GM21390 (cell line): ENCODE results near the gene HOXB5.

Source experiments
- ATAC-seq: cut with Tn5 transposase; IDR thresholded peaks from one replicate; pipeline ENCODE4 v1.9.1; 2021; ENCODE audit not compliant: unreplicated experiment

HOXB5 gene

DNA sequence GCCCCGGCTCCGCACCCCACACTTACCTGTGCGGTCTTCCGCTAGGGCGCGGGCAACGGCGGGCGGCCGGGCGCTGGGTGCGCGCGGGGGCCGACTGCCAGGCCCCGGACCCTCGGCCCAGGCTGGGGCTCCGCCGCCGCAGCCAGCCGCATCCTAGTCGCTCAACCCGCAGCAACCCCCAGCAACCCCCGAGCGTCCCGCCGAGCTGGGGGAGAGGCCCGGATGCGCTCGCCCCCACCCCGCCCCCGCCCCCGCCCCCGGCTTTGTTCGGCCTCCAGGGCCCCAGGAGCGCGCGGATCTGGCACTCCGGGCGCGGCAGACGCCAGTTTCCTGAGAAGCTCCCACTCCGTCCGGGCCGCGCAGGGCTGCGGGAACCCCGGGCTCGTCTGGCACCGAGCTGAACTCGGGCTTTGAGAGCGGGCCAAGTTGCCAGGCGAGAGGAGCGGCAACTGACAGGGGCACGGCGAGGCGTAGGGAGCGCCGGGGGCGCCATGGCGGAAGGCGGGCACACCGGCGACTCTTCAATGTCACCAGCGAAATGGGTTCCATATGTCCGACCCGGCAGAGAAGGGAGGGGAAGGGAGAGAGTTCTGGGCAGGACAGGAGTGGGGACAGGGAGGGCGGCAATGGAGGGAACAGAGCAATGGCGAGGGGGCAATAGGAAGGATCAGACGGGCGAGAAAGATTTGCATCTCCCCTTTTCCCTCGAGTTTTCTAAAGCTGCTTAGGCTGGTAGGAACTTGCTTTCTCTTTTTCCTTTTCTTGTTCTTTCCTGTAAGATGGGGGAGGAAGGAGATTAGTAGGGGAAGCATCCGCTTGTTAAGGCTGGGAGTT, 29.2 kb downstream of the HOXB5 start:
- ATAC-seq: no peak

DNA sequence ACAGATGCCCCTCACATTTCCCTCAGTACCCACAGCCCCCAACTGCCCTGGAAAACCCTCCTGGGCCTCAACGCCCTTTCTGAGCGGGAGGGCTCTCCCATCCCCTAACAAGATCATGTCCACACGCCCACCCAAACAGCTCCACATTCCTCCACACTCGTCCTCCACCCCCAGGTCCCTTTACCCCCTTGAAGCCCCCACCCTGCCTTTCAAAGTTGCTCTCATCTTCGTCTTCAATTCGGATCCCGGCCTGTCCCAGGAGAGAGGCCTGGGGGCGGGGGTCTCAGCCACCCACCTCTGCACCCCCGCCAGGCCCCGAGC, 29.8 kb downstream of the HOXB5 start:
- no peak for ATAC-seq

- ATAC-seq: no peak
These were observed 30.2 kb downstream of the HOXB5 start for GRCh38 chr17:48563385-48563838.

DNA sequence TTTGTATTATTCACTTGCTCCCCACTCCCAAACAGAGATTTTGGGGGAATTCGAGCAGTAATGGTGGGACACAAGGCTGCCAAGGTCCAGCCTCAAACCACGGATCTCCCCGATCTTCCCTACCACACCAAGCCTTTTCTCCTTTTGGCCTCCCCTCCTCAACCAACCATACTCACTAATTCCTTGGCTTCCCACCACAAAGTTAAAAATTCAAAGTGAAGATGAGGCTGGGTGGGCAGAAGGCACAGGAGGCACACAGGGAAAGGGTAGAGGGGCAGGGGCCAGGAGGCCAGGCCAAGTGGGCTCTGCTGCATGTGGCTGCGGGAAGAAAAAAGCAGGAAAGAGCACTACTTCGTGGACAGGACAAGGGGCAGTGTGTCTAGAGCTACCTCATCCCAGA, 30.6 kb downstream of the HOXB5 start:
- ATAC-seq: no peak

DNA sequence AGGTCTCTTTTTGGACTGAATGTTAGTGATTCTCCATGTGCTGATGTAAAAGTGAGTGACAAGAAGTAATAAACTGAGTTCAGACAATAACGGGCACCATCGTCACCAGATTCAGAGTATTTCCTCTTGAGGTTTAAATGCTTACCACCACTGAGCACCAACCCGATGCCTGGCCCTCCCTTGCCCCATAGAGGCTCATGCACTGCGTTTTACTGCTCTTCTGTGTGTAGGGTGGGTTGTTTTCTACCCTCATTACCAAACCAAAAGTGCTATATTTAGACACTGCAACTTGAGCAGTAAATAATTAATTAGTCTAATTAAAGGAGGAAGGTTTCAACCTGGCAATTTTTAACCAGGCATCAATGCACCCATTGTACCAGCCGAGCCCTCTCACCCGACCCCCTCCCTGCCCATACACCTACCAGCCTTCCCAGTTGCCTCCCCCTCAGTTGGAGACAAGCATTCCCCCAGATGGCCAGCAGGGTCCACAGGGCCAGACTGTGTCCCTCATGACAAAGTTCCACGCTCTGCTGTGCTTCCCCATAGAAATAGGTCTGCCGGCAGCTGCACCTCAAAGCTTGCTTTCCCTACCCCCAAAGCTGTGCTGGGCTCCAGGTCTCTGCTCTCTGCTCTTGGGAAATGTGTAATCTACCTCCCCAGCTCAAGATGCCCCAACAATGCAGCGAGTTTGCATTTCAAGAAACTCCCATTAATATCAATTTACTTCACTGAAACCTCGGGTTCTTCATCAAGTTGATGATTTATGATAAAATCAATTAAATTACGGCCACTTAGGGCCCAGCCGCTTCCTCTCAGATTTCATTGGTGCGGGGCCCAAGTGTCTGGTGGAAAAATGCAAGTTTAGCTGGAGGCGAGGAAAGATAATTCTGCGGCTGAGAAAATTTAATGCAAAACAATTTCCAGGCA, 31.4 kb downstream of the HOXB5 start:
- no peak for ATAC-seq

DNA sequence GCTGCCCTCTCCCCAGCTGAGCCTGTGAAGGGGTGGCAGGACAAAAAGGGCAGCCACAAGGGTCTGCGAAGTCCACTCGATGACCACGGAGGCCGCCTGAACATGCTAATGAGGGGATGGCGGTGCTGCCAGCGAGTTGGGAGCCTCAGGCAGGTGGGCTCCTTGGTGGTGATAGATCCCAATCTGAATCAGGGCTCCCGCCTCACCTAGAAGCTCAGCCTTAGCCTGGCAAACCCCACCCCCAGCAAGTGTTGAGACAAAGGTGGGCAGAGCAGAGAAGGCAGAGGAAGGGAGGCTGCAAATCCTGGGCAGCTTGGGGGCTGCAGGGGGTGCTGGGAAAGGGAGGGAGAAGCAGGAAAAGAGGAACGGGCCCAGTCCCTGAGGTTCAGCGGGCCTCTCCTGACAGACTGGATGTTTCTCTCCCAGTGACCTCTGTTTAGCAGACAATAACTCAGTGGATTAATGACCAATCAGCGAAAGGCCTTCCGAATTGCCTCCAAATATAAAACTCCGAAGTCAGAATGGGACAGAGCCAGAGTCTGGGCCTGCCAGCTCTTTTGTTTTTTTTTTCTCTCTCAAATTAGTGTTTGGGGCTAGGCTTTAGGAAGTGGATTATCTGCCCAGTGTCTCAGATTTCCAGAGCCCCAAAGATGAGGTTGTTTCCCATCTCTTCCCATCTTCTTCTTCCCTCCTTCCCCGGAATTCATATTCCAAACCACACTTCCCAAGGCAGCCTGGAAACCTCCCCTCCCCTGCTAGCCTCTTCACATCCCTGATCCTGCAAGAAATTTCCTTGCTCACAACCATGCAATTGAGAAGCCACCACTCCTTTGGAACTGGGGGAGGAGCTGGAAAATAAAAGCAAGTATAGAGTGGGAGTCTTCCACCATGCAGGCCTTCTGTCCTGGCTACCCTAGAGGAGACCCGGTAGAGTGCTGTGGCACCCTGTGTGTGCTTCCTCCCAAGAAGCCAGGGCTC, 33.5 kb downstream of the HOXB5 start:
- no peak for ATAC-seq

DNA sequence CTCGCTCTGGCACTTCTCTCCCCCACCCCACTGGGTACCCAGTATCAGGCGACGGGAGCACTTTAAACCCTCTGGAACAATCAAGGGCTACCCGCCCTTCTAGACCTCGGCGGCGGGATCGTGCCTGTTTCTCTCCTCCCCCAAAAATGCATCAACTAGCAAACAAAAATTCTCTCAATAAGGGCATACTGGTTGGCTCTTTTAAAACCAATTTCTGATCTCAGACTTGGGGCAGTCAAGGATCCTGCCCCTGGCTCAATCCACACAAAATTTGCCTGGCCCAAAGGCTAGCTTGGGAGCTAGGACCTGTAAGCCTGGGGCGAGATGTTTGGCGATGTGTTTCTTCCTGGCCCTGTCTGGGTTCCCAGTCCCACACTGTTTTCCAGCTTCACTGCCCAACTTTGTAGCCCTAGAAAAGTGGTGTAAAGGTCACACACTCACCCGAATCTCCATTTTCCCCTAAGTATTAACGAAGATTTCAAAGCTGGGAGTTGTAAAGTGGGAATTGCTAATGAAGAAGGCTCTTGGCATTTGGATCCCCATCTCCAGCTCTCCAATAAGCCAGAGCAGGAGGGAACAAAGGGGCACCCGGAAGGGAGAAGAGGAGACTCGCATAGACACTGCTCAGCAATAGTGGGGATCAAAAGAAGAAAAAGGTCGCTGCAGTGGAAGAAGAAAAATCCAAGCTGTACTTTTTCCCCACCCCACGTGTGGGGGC, 34.3 kb downstream of the HOXB5 start:
- no peak for ATAC-seq

GRCh38 chr17:48558831-48559121, 34.8 kb downstream of the HOXB5 start:
- ATAC-seq: no peak

DNA sequence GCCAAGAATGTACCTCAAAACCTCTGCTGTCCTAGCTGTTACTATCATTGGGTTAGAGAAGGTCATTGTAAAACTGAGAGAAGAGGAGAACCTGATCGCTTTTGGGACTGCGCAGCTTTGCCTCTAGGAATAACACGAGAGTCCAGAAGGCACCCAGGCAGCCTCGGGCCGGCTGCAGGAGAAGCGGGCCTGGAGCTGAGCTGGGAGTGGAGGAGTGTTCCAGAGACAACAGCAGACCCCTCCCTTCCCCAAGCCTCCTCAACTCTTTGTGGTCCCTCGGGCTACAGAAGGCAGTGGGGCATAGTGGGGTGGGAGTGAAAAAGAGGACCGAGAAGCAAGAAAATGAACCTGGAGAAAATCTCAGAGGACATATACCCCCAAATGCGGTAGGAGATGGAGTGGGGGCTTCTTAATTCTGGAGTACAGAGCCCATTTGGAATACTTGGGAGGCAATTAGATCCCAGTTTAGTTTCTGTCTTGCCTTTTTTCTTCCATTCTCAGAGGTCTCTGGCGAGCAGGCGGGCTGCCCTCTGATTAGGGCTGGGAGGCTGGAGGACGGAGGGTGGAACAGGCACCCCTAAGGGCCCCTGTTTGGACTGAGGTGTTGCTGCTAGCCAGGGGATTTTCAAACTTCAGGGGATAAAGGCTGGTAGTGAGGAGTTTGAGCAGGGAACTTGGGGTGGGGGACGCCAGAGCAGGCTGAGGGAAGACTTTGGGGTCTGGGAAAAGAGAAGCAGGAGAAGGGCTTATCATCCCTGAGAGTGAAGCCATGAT, 35.3 kb downstream of the HOXB5 start:
- ATAC-seq: no peak

DNA sequence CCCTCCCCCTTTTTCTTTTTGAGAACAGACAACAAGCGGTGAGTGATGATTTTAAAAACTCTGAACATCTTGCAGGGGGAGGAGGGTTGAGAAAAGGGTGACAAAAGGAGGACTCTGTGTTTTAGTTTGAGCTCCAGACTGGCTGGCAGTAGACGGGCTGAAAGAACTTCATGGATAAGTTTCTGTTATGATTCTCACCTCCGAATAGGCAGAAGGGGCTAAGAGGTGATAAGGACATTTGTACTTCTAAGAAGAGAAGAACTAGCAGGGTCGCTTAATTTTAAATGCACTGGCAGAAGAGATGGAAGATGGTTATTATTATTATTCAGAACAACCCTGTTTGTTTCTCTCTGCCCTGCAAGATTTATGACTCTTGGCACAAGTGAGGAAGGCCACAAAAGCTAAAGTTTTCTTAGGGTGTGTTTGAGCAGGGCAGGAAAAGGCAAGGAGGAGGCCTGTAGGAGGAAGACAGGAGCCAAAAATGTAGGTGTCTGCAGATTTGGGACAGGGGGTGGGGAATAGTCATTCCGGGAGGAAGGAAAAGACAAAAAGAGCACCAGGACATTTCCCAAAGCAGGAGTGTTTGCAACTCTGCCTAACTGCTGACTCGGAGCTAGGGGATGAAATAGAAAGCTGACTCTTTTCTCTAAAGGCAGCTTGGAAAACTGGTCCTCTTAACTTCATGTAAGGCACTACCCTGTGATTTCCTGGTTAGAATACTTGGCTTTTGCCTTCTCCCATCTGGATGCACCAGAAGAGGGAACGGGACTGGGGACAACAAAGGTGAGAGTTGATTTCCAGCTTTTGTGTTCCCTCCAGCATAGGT, 36.8 kb downstream of the HOXB5 start:
- ATAC-seq: no peak

DNA sequence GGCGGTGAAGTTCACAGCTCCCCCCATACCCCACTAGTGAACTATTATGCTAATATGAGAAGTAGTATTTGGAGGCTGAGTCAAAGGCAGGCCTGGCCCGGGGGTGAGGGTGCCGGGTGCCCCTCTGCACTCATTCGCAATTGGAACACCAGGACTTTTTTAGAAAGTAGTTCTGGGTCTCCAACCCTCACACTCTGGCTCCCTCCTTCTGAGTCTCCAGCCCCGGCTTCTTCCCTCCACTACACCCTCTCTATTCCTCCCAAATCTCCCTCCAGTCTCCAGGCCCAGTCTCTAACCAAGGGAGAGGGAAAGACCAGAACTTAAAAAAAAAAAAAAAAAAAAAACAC, 37.4 kb downstream of the HOXB5 start:
- ATAC-seq: no peak

DNA sequence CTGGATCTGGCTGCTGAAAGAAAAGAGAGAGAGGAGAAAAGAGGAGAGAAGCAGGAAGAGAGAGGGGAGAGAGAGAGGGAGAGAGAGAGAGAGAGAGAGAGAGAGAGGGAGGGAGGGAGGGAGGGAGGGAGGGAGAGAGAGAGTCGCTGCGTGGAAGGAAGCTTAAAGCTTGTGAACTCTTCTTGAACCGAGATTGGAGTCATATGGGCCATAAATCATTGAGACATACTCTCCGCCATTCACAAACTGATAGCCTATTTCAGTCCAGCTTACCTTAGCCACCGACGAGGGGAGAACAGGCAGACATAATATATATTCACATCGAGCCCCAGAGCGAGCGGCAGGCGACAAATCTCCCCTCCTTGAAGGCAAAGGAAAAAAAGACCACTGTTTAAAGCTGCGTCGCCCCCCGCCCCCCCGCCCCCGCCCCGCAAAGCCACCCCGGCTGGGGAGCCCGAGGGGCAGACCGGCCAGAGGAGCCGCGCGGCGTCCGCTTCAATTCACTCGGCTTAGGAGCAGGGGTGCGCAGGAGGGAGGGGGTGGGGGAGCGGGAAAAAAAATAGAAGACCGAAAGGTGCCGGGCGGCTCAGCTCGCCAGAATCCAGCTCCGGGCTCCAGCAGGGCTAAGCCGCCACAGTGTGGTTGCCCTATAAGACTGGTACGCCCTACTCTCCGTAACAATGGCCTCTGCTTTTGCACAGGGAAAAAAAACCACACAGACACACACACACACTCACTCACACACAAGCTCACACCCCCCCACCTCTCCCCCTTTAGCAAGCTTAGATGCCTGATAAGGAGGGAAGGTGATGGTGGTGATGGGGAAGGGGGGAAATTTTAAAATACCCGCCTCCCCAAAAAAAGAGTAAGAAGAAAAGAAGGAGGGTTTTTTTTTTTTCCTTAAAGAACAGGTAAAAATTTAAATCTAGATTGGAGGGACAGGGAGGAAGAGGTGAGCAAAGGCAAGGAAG, 38.0 kb downstream of the HOXB5 start:
- no peak for ATAC-seq

GRCh38 chr17:48554412-48555257, 38.9 kb downstream of the HOXB5 start:
- no peak for ATAC-seq

DNA sequence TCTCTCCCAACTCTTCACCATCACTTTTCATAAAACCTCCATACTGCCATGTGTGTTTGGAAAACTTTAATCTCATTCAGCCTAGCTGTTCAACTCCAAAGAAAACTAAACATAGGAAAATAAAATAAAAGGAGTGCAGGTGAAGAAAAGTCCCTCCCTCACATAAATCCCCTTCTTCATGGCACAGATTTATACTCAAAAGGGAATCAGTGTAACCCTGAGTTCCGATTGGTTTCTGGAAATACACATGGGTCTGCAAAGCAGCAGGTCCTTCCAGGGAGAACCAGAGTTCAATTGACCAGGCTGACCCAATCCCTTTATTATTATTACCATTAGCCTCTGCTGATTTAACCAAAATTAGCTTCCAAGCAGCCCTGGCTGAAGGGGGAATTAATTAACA, 39.8 kb downstream of the HOXB5 start:
- ATAC-seq: no peak

- ATAC-seq: no peak
These were observed 40.4 kb downstream of the HOXB5 start for GRCh38 chr17:48553190-48553547.

GRCh38 chr17:48552466-48553189, 41.0 kb downstream of the HOXB5 start:
- no peak for ATAC-seq
